HFFc6 (cell line): Measurements from ENCODE around the gene PTPRD. TPM values are rescaled to one million over a fixed set of nuclear protein-coding genes. Genes with fewer than 3 reads are reported as not detected.

Experiments used
- DNase-seq: peaks from one replicate; pipeline ENCODE4 v3.0.0-alpha.2; 2018
- H3K27ac Mint-ChIP-seq: 2 replicates; pipeline ENCODE4 v1.8.0; 2020; ENCODE audit warnings: mild to moderate bottlenecking, mixed read lengths
- H3K27me3 Mint-ChIP-seq: 2 replicates; pipeline ENCODE4 v1.8.0; 2021; ENCODE audit warnings: mild to moderate bottlenecking, moderate library complexity, mixed read lengths; ENCODE audit not compliant: insufficient read depth
- H3K36me3 Mint-ChIP-seq: 2 replicates; pipeline ENCODE4 v1.8.0; 2021; ENCODE audit warnings: low read depth, mixed read lengths
- H3K4me1 Mint-ChIP-seq: 2 replicates; pipeline ENCODE4 v1.8.0; 2020; ENCODE audit warnings: low read depth, mixed read lengths
- H3K4me3 Mint-ChIP-seq: 2 replicates; pipeline ENCODE4 v1.8.0; 2020; ENCODE audit warnings: mild to moderate bottlenecking, moderate library complexity, mixed read lengths
- H3K9me3 Mint-ChIP-seq: 2 replicates; pipeline ENCODE4 v1.8.0; 2020; ENCODE audit warnings: mild to moderate bottlenecking, mixed read lengths
- CTCF ChIP-seq: fragments of 200-600 bp; sonication (generic); IDR thresholded peaks from 2 replicates; pipeline ENCODE4 v1.5.0; 2021; ENCODE audit warnings: antibody characterized with exemption, mild to moderate bottlenecking
- total RNA-seq, 6 experiments: library from RNA; stranded (reverse); fragmentation: NEBNext Ultra II Directional; extraction: Animal tissue kit (Norgen Biotek cat#: 25700); gene quantifications; 2 replicates in 1 of 6; 3 replicates in 5 of 6; pipeline ENCODE4 v1.2.3, GENCODE V29; 2021

The PTPRD gene
- total RNA-seq, 6 experiments from 2014 or later: not detected

GRCh38 chr9:9598723-9599122 is 1014.1 kb downstream of the PTPRD start:
- Mint-ChIP-seq H3K4me1 (no peaks in the 10 kb centered on the region), H3K4me3 (no peak overlapping the region), H3K36me3 (no peaks in the 10 kb centered on the region), H3K27me3 (no peaks in the 10 kb centered on the region), H3K27ac (no peak overlapping the region), H3K9me3 (peaks cover 11% of the 10 kb centered on the region)
- DNase-seq: no peak
- no peak for TF ChIP-seq CTCF

GRCh38 chr9:9592104-9592503 is 1020.7 kb downstream of the PTPRD start:
- Mint-ChIP-seq H3K4me3 (no peak overlapping the region), H3K27me3 (no peaks in the 10 kb centered on the region), H3K4me1 (no peaks in the 10 kb centered on the region), H3K36me3 (no peaks in the 10 kb centered on the region), H3K27ac (no peak overlapping the region), H3K9me3 (peaks cover 27% of the 10 kb centered on the region)
- no peak for TF ChIP-seq CTCF
- DNase-seq: no peak

- DNase-seq: no peak
- H3K9me3 Mint-ChIP-seq: peaks cover 23% of the 10 kb centered on the region
- no peak for TF ChIP-seq CTCF
Measured at GRCh38 chr9:9585920-9586319, 1026.9 kb downstream of the PTPRD start.

GRCh38 chr9:9574080-9574479 is 1038.7 kb downstream of the PTPRD start:
- H3K27ac Mint-ChIP-seq: no peak overlapping the region
- no peak for TF ChIP-seq CTCF
- no peaks in the 10 kb centered on the region for H3K36me3 Mint-ChIP-seq
- H3K27me3 Mint-ChIP-seq: no peaks in the 10 kb centered on the region
- DNase-seq: no peak
- H3K4me1 Mint-ChIP-seq: no peaks in the 10 kb centered on the region
- H3K9me3 Mint-ChIP-seq: peaks cover 9% of the 10 kb centered on the region; the same call in 1 of the 2 replicates
- no peak overlapping the region for H3K4me3 Mint-ChIP-seq

More at GRCh38 chr9:9585920-9586319, 1026.9 kb downstream of the PTPRD start:
- Mint-ChIP-seq H3K36me3 (no peaks in the 10 kb centered on the region), H3K4me1 (no peaks in the 10 kb centered on the region), H3K27ac (no peak overlapping the region), H3K27me3 (no peaks in the 10 kb centered on the region), H3K4me3 (no peak overlapping the region)

GRCh38 chr9:9565700-9566099 is 1047.1 kb downstream of the PTPRD start:
- peaks cover 24% of the 10 kb centered on the region for H3K9me3 Mint-ChIP-seq
- no peak overlapping the region for H3K4me3 Mint-ChIP-seq

More at GRCh38 chr9:9565700-9566099, 1047.1 kb downstream of the PTPRD start:
- Mint-ChIP-seq H3K27ac (no peak overlapping the region), H3K4me1 (no peaks in the 10 kb centered on the region), H3K36me3 (no peaks in the 10 kb centered on the region), H3K27me3 (no peaks in the 10 kb centered on the region)
- DNase-seq: no peak
- TF ChIP-seq CTCF: no peak
